Effector CD8-positive, alpha-beta T cell (primary cell): ENCODE data around the gene FNIP2.
"Not testable (repeated sequence)": the region's sequence is repeated elsewhere in the genome, so short reads cannot be mapped to it uniquely, and the experiment has no call there.

ENCODE experiments used
- DNase-seq: peaks from one replicate; lab custom pipeline; 2025; lab: John Stamatoyannopoulos, UW

The FNIP2 gene

GRCh38 chr4:158870626-158871334 lies 102.0 kb downstream of the FNIP2 start:
- DNase-seq: no peak

- no peak for DNase-seq
Measured at GRCh38 chr4:158871335-158871724, 102.5 kb downstream of the FNIP2 start.

GRCh38 chr4:158873795-158874401 lies 105.1 kb downstream of the FNIP2 start:
- DNase-seq: no peak

- no peak for DNase-seq
Measured at GRCh38 chr4:158875026-158875425, 106.2 kb downstream of the FNIP2 start.

- DNase-seq: no peak
Measured at GRCh38 chr4:158875455-158875854, 106.6 kb downstream of the FNIP2 start.

- no peak for DNase-seq
Measured at GRCh38 chr4:158877069-158877468, 108.2 kb downstream of the FNIP2 start.

GRCh38 chr4:158882142-158882541 lies 113.3 kb downstream of the FNIP2 start:
- DNase-seq: not testable (repeated sequence)

GRCh38 chr4:158884280-158884679 lies 115.5 kb downstream of the FNIP2 start:
- no peak for DNase-seq

- DNase-seq: no peak
Measured at GRCh38 chr4:158885564-158885963, 116.7 kb downstream of the FNIP2 start.

GRCh38 chr4:158890294-158890693 lies 121.5 kb downstream of the FNIP2 start:
- no peak for DNase-seq

- no peak for DNase-seq
Measured at GRCh38 chr4:158891256-158891655, 122.4 kb downstream of the FNIP2 start.

GRCh38 chr4:158894826-158895225 lies 126.0 kb downstream of the FNIP2 start:
- no peak for DNase-seq

GRCh38 chr4:158895797-158896576 lies 127.2 kb downstream of the FNIP2 start:
- no peak for DNase-seq

- not testable (repeated sequence) for DNase-seq
Measured at GRCh38 chr4:158896577-158897238, 127.9 kb downstream of the FNIP2 start.

GRCh38 chr4:158900408-158900807 lies 131.6 kb downstream of the FNIP2 start:
- not testable (repeated sequence) for DNase-seq

GRCh38 chr4:158902280-158903078 lies 133.7 kb downstream of the FNIP2 start:
- DNase-seq: not testable (repeated sequence)

- no peak for DNase-seq
Measured at GRCh38 chr4:158903079-158903456, 134.2 kb downstream of the FNIP2 start.

- no peak for DNase-seq
Measured at GRCh38 chr4:158903472-158904043, 134.7 kb downstream of the FNIP2 start.

- no peak for DNase-seq
Measured at GRCh38 chr4:158904815-158905214, 136.0 kb downstream of the FNIP2 start.

- no peak for DNase-seq
Measured at GRCh38 chr4:158906073-158906472, 137.2 kb downstream of the FNIP2 start.

- DNase-seq: no peak
Measured at GRCh38 chr4:158912390-158912789, 143.6 kb downstream of the FNIP2 start.
